ENCODE measurements around the gene KCNN3. TPM values are rescaled to one million over a fixed set of nuclear protein-coding genes. Genes with fewer than 3 reads are reported as not detected.

KCNN3 gene
- total and polyA plus RNA-seq, 2 of the 13 experiments (the other 11 are each of a cell fraction or from before 2014, with no cell fraction given) = not detected

GRCh38 chr1:154730986-154731489 is 139.0 kb downstream of the KCNN3 start:
- Histone ChIP-seq H3K36me3 (replicated peaks in 1 of 2; ENCODE audit: control insufficient read depth in 1 of 2, insufficient read depth in 2 of 2, low read length in 2 of 2) (no peaks in the 10 kb centered on the region), H3K4me2 (ENCODE audit: low read depth, low read length) (no peak overlapping the region), H2AFZ (ENCODE audit: low read length) (no peak overlapping the region), H4K20me1 (ENCODE audit: insufficient read depth, low read length) (no peaks in the 10 kb centered on the region), H3K4me3 (replicated peaks in 1 of 3; ENCODE audit: insufficient read depth in 1 of 3, low read depth in 2 of 3, low read length in 3 of 3) (no peak overlapping the region), H3K9me3 (ENCODE audit: low read length) (no peaks in the 10 kb centered on the region), H3K27me3 (ENCODE audit: control insufficient read depth in 1 of 2, insufficient read depth in 2 of 2, low read length in 2 of 2) (peaks cover 10 to 32% of the 10 kb centered on the region in 2 experiments; a peak in 4 of 5 replicates), H3K79me2 (ENCODE audit: insufficient read depth, low read length) (no peaks in the 10 kb centered on the region), H3K27ac (ENCODE audit: extremely low read length, insufficient read depth, low read length) (no peak overlapping the region), H3K9ac (ENCODE audit: insufficient read depth, low read depth, low read length) (no peak overlapping the region), H3K4me1 (ENCODE audit: insufficient read depth, low read length) (no peaks in the 10 kb centered on the region)
- no peak; the same call in 2 of the 3 replicates for ATAC-seq
- in situ Hi-C loops (cut with HindIII; ENCODE audit: extremely low pct_ligation_motif_present, low pct_unique_long_range_greater_than_20kb) (no loop called here), intact Hi-C loops (cut with micrococcal nuclease; ENCODE audit: unreplicated experiment) (no loop called here)
- no TSS peak for BruUV-seq (replicated peaks)
- 18% methylated on average over 10 of the region's 10 CpGs for WGBS (ENCODE audit: low lambda C conversion rate)
- FAIRE-seq = no peak
- no peak for DNase-seq (ENCODE audit: low spot score)
- CTCF ChIA-PET (ENCODE audit: low intra/inter-chr PET ratio, low total read pairs) = no interaction called here
- POLR2A ChIA-PET = no interaction called here
- TF ChIP-seq TARDBP (CRISPR knock-in tag; IDR thresholded peaks at IDR 0.05) (no peak), ZNF563 (CRISPR knock-in tag; IDR thresholded peaks at IDR 0.05) (no peak), HOXA9 (CRISPR knock-in tag; IDR thresholded peaks at IDR 0.05; ENCODE audit: borderline replicate concordance) (no peak)

DNA sequence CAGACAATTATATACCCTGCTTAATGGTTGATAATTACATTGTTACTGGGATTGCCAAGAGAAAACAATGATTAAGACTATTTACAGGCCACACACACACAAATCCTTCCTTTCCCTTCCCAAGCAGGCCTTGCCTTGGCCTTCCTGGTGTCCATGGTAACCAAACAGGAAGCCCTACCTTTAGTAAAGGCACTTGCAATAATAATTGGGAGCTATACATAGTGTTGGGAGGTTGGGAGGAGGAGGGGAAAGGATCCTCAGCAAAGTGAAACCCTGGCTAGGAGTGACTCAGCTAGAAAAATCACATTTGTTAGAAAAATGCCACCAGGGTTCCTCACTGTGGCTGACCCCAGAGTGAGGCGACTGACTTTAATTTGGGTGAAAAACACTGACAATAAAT is 139.8 kb downstream of the KCNN3 start:
- no peak overlapping the region for H2AFZ ChIP-seq (ENCODE audit: low read length)
- in situ Hi-C loops (cut with HindIII; ENCODE audit: extremely low pct_ligation_motif_present, low pct_unique_long_range_greater_than_20kb) = no loop called here
- FAIRE-seq = no peak
- ChIA-PET CTCF (ENCODE audit: low intra/inter-chr PET ratio, low total read pairs) (no interaction called here), POLR2A (no interaction called here)
- H4K20me1 ChIP-seq (ENCODE audit: insufficient read depth, low read length) = no peaks in the 10 kb centered on the region
- H3K36me3 ChIP-seq (replicated peaks in 1 of 2; ENCODE audit: control insufficient read depth in 1 of 2, insufficient read depth in 2 of 2, low read length in 2 of 2) = no peaks in the 10 kb centered on the region
- no peak overlapping the region for H3K4me3 ChIP-seq (replicated peaks in 1 of 3; ENCODE audit: insufficient read depth in 1 of 3, low read depth in 2 of 3, low read length in 3 of 3)
- H3K9me3 ChIP-seq (ENCODE audit: low read length) = no peaks in the 10 kb centered on the region
- no peak overlapping the region for H3K4me2 ChIP-seq (ENCODE audit: low read depth, low read length)
- no peak overlapping the region for H3K9ac ChIP-seq (ENCODE audit: insufficient read depth, low read depth, low read length)
- H3K27me3 ChIP-seq (ENCODE audit: control insufficient read depth in 1 of 2, insufficient read depth in 2 of 2, low read length in 2 of 2) = peaks cover 8 to 27% of the 10 kb centered on the region in 2 experiments; a peak in 4 of 5 replicates
- intact Hi-C loops (cut with micrococcal nuclease; ENCODE audit: unreplicated experiment) = no loop called here
- H3K27ac ChIP-seq (ENCODE audit: extremely low read length, insufficient read depth, low read length) = no peak overlapping the region
- ATAC-seq = no peak
- no TSS peak for BruUV-seq (replicated peaks)
- WGBS (ENCODE audit: low lambda C conversion rate) = 28% methylated on average over 1 of the region's 1 CpG
- DNase-seq (ENCODE audit: low spot score) = no peak
- H3K79me2 ChIP-seq (ENCODE audit: insufficient read depth, low read length) = no peaks in the 10 kb centered on the region
- no peaks in the 10 kb centered on the region for H3K4me1 ChIP-seq (ENCODE audit: insufficient read depth, low read length)
- no peak for TF ChIP-seq SIN3A (IDR thresholded peaks at IDR 0.05; ENCODE audit: borderline replicate concordance, low read depth, low read length)
- no peak for TF ChIP-seq ZNF652 (CRISPR knock-in tag; IDR thresholded peaks at IDR 0.05; ENCODE audit: borderline replicate concordance, low read depth)
- TF ChIP-seq MZF1 (CRISPR knock-in tag; IDR thresholded peaks at IDR 0.05; ENCODE audit: borderline replicate concordance) = no peak
- no peak for TF ChIP-seq MBNL3 (CRISPR knock-in tag; conservative IDR thresholded peaks at IDR 0.05)
- no peak for TF ChIP-seq MAFG (CRISPR knock-in tag; IDR thresholded peaks at IDR 0.05)
- no peak for TF ChIP-seq KDM5B (CRISPR knock-in tag; IDR thresholded peaks at IDR 0.05; ENCODE audit: borderline replicate concordance)
- TF ChIP-seq ZFP62 (CRISPR knock-in tag; IDR thresholded peaks at IDR 0.05) = no peak
- no peak for TF ChIP-seq GMEB1 (CRISPR knock-in tag; IDR thresholded peaks at IDR 0.05; ENCODE audit: borderline replicate concordance)
- no peak for TF ChIP-seq ZMYM2 (CRISPR knock-in tag; IDR thresholded peaks at IDR 0.05)
- TF ChIP-seq BCL6 (CRISPR knock-in tag; IDR thresholded peaks at IDR 0.05) = no peak
- TF ChIP-seq ZNF33A (CRISPR knock-in tag; IDR thresholded peaks at IDR 0.05; ENCODE audit: borderline replicate concordance) = no peak
- TF ChIP-seq PREB (CRISPR knock-in tag; IDR thresholded peaks at IDR 0.05) = no peak
- TF ChIP-seq, protein P1, sequence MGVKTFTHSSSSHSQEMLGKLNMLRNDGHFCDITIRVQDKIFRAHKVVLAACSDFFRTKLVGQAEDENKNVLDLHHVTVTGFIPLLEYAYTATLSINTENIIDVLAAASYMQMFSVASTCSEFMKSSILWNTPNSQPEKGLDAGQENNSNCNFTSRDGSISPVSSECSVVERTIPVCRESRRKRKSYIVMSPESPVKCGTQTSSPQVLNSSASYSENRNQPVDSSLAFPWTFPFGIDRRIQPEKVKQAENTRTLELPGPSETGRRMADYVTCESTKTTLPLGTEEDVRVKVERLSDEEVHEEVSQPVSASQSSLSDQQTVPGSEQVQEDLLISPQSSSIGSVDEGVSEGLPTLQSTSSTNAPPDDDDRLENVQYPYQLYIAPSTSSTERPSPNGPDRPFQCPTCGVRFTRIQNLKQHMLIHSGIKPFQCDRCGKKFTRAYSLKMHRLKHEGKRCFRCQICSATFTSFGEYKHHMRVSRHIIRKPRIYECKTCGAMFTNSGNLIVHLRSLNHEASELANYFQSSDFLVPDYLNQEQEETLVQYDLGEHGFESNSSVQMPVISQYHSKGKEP (CRISPR knock-in tag; IDR thresholded peaks at IDR 0.05) = no peak

Measured in HepG2 (cell line).